G401.6 (cell line): Measurements from ENCODE around the gene YY1.
"Not testable (repeated sequence)": the region's sequence is repeated elsewhere in the genome, so short reads cannot be mapped to it uniquely, and the experiment has no call there.

ENCODE experiments used
- FAIRE-seq: peaks from 2 replicates; lab custom pipeline; 2012; peaks lifted over from hg19 to GRCh38; lab: Jason Lieb, UNC

Gene YY1

GRCh38 chr14:100238419-100239210 is at the start of gene YY1:
TSS of gene YY1 (plus strand) at chr14:100239144. CDS start at chr14:100239245, 101 bp downstream.
- peak; percentile 25 for FAIRE-seq

GRCh38 chr14:100190126-100190525 is 48.8 kb upstream of the YY1 start:
- no peak for FAIRE-seq

- no peak for FAIRE-seq
Measured at GRCh38 chr14:100191584-100192249, 47.2 kb upstream of the YY1 start.

- no peak for FAIRE-seq
Measured at GRCh38 chr14:100192250-100192671, 46.7 kb upstream of the YY1 start.

- FAIRE-seq, result peak; percentile 98
Measured at GRCh38 chr14:100192672-100193416, 46.1 kb upstream of the YY1 start.

- FAIRE-seq, result no peak
Measured at GRCh38 chr14:100193417-100194357, 45.3 kb upstream of the YY1 start.

- FAIRE-seq, result no peak
Measured at GRCh38 chr14:100199240-100199860, 39.6 kb upstream of the YY1 start.

- FAIRE-seq, result no peak
Measured at GRCh38 chr14:100200311-100200710, 38.6 kb upstream of the YY1 start.

- FAIRE-seq, result no peak
Measured at GRCh38 chr14:100201701-100202100, 37.2 kb upstream of the YY1 start.

- FAIRE-seq, result no peak
Measured at GRCh38 chr14:100202712-100203111, 36.2 kb upstream of the YY1 start.

- no peak for FAIRE-seq
Measured at GRCh38 chr14:100203146-100203545, 35.8 kb upstream of the YY1 start.

- no peak for FAIRE-seq
Measured at GRCh38 chr14:100203962-100204834, 34.7 kb upstream of the YY1 start.

GRCh38 chr14:100204835-100205167 is 34.1 kb upstream of the YY1 start:
- not testable (repeated sequence) for FAIRE-seq

GRCh38 chr14:100207588-100207987 is 31.4 kb upstream of the YY1 start:
- FAIRE-seq, result not testable (repeated sequence)

- FAIRE-seq, result not testable (repeated sequence)
Measured at GRCh38 chr14:100208136-100208535, 30.8 kb upstream of the YY1 start.

GRCh38 chr14:100211366-100211765 is 27.6 kb upstream of the YY1 start:
- no peak for FAIRE-seq

GRCh38 chr14:100211893-100212292 is 27.1 kb upstream of the YY1 start:
- FAIRE-seq, result no peak

- no peak for FAIRE-seq
Measured at GRCh38 chr14:100212476-100213333, 26.2 kb upstream of the YY1 start.

GRCh38 chr14:100213587-100213955 is 25.4 kb upstream of the YY1 start:
- FAIRE-seq, result no peak
